ENCODE measurements around the gene WDR35. TPM values are rescaled to one million over a fixed set of nuclear protein-coding genes. Genes with fewer than 3 reads are reported as not detected.

The WDR35 gene
- total and polyA plus RNA-seq, 10 of the 15 experiments (the other 5 are each of a cell fraction or from before 2014, with no cell fraction given): 3.0 to 9.3 (median 6.3) TPM

DNA sequence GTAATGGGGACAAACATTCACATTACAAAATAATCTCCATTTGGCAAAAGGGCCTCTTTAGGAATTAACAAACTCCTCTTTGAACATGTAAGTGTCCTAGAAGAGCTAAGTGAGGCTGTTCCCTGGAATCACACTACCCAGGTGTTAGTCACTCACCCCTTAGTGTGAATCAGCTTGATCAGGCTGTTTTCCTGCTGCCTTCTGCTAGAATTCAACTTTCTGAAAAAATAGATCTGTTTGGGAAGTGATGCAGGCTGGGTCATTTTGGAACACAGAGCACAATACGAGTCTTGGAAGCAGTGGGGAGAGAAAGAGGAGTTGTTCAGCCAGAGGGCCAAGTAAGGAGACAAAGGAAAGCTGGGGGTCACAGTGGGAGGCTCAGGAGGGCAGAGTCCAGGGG is 128.1 kb downstream of the WDR35 start (continued):
- TF ChIP-seq, protein P1, sequence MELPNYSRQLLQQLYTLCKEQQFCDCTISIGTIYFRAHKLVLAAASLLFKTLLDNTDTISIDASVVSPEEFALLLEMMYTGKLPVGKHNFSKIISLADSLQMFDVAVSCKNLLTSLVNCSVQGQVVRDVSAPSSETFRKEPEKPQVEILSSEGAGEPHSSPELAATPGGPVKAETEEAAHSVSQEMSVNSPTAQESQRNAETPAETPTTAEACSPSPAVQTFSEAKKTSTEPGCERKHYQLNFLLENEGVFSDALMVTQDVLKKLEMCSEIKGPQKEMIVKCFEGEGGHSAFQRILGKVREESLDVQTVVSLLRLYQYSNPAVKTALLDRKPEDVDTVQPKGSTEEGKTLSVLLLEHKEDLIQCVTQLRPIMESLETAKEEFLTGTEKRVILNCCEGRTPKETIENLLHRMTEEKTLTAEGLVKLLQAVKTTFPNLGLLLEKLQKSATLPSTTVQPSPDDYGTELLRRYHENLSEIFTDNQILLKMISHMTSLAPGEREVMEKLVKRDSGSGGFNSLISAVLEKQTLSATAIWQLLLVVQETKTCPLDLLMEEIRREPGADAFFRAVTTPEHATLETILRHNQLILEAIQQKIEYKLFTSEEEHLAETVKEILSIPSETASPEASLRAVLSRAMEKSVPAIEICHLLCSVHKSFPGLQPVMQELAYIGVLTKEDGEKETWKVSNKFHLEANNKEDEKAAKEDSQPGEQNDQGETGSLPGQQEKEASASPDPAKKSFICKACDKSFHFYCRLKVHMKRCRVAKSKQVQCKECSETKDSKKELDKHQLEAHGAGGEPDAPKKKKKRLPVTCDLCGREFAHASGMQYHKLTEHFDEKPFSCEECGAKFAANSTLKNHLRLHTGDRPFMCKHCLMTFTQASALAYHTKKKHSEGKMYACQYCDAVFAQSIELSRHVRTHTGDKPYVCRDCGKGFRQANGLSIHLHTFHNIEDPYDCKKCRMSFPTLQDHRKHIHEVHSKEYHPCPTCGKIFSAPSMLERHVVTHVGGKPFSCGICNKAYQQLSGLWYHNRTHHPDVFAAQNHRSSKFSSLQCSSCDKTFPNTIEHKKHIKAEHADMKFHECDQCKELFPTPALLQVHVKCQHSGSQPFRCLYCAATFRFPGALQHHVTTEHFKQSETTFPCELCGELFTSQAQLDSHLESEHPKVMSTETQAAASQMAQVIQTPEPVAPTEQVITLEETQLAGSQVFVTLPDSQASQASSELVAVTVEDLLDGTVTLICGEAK (IDR thresholded peaks at IDR 0.05; ENCODE audit: borderline replicate concordance): no peak
- TF ChIP-seq, protein P2, sequence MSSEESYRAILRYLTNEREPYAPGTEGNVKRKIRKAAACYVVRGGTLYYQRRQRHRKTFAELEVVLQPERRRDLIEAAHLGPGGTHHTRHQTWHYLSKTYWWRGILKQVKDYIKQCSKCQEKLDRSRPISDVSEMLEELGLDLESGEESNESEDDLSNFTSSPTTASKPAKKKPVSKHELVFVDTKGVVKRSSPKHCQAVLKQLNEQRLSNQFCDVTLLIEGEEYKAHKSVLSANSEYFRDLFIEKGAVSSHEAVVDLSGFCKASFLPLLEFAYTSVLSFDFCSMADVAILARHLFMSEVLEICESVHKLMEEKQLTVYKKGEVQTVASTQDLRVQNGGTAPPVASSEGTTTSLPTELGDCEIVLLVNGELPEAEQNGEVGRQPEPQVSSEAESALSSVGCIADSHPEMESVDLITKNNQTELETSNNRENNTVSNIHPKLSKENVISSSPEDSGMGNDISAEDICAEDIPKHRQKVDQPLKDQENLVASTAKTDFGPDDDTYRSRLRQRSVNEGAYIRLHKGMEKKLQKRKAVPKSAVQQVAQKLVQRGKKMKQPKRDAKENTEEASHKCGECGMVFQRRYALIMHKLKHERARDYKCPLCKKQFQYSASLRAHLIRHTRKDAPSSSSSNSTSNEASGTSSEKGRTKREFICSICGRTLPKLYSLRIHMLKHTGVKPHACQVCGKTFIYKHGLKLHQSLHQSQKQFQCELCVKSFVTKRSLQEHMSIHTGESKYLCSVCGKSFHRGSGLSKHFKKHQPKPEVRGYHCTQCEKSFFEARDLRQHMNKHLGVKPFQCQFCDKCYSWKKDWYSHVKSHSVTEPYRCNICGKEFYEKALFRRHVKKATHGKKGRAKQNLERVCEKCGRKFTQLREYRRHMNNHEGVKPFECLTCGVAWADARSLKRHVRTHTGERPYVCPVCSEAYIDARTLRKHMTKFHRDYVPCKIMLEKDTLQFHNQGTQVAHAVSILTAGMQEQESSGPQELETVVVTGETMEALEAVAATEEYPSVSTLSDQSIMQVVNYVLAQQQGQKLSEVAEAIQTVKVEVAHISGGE (CRISPR knock-in tag; IDR thresholded peaks at IDR 0.05): no peak
- TF ChIP-seq SUPT20H (IDR thresholded peaks at IDR 0.05; ENCODE audit: borderline replicate concordance, control insufficient read depth, low read depth, low read length): no peak
- TF ChIP-seq ESRRA (IDR thresholded peaks at IDR 0.05; ENCODE audit: low read length): no peak
- no peak for TF ChIP-seq GATAD2B (conservative IDR thresholded peaks at IDR 0.05; ENCODE audit: low read depth)
- TF ChIP-seq POLR2A (IDR thresholded peaks at IDR 0.05; ENCODE audit: low read depth, low read length): no peak
- TF ChIP-seq, protein P3, sequence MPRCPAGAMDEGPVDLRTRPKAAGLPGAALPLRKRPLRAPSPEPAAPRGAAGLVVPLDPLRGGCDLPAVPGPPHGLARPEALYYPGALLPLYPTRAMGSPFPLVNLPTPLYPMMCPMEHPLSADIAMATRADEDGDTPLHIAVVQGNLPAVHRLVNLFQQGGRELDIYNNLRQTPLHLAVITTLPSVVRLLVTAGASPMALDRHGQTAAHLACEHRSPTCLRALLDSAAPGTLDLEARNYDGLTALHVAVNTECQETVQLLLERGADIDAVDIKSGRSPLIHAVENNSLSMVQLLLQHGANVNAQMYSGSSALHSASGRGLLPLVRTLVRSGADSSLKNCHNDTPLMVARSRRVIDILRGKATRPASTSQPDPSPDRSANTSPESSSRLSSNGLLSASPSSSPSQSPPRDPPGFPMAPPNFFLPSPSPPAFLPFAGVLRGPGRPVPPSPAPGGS (IDR thresholded peaks at IDR 0.05; ENCODE audit: borderline replicate concordance, insufficient read depth, low read depth, low read length, poor library complexity, severe bottlenecking): no peak
- no peak for TF ChIP-seq TCF12 (IDR thresholded peaks at IDR 0.05; ENCODE audit: low read depth, low read length)
- TF ChIP-seq YY1 (IDR thresholded peaks at IDR 0.05; ENCODE audit: low read depth, low read length): no peak

Other genes with a start within 250 kb of the WDR35 start
- 11.1 and 13.2 TPM in 2 replicates for gene TTC32, start 88.1 kb downstream of the WDR35 start, total RNA-seq (2014; rRNA removed)
- 17.2 and 17.7 TPM in 2 replicates for gene TTC32, start 88.1 kb downstream of the WDR35 start, total RNA-seq (2014; rRNA removed; fragmentation: Illumina TruSeq; extraction: Trizol)
- 14.3 and 14.6 TPM in 2 replicates for gene TTC32, start 88.1 kb downstream of the WDR35 start, total RNA-seq (2021)
- 25.2 and 32.8 TPM in 2 replicates for gene TTC32, start 88.1 kb downstream of the WDR35 start, polyA plus RNA-seq (2011; rRNA removed)
- gene TTC32, start 88.1 kb downstream of the WDR35 start, polyA plus RNA-seq (2014; fragmentation: Illumina TruSeq; extraction: Trizol): 13.3 and 17.1 TPM in 2 replicates
- 10 to 100 TPM; 21.6 to 25.3 TPM for gene TTC32, start 88.1 kb downstream of the WDR35 start, polyA plus RNA-seq (2014; fragmentation: Nextera tagmentation; extraction: Ambion mirVana)
- gene TTC32, start 88.1 kb downstream of the WDR35 start, polyA plus RNA-seq (2014; rRNA removed): 15.6 and 16.0 TPM in 2 replicates
- 10 to 100 TPM; 28.2 to 30.0 TPM for gene TTC32, start 88.1 kb downstream of the WDR35 start, polyA plus RNA-seq (2016; fragmentation: Nextera tagmentation; extraction: Ambion mirVana)
- gene MATN3, start 22.6 kb upstream of the WDR35 start, total RNA-seq (2014; rRNA removed): not detected in 2 replicates
- gene MATN3, start 22.6 kb upstream of the WDR35 start, total RNA-seq (2014; rRNA removed; fragmentation: Illumina TruSeq; extraction: Trizol): not detected in 2 replicates
- gene MATN3, start 22.6 kb upstream of the WDR35 start, total RNA-seq (2021): not detected in 2 replicates
- not detected in 2 replicates for gene MATN3, start 22.6 kb upstream of the WDR35 start, polyA plus RNA-seq (2011; rRNA removed)
- gene MATN3, start 22.6 kb upstream of the WDR35 start, polyA plus RNA-seq (2014; fragmentation: Illumina TruSeq; extraction: Trizol): not detected in 2 replicates
- gene MATN3, start 22.6 kb upstream of the WDR35 start, polyA plus RNA-seq (2014; fragmentation: Nextera tagmentation; extraction: Ambion mirVana): not detected
- not detected in 2 replicates for gene MATN3, start 22.6 kb upstream of the WDR35 start, polyA plus RNA-seq (2014; rRNA removed)
- gene MATN3, start 22.6 kb upstream of the WDR35 start, polyA plus RNA-seq (2016; fragmentation: Nextera tagmentation; extraction: Ambion mirVana): under 1 TPM in 1 of 2 experiments, not detected in 1; 0.09 TPM
- gene LAPTM4A, start 61.5 kb upstream of the WDR35 start, total RNA-seq (2014; rRNA removed): 17.8 and 21.2 TPM in 2 replicates
- 23.9 and 25.6 TPM in 2 replicates for gene LAPTM4A, start 61.5 kb upstream of the WDR35 start, total RNA-seq (2014; rRNA removed; fragmentation: Illumina TruSeq; extraction: Trizol)
- 26.9 and 27.2 TPM in 2 replicates for gene LAPTM4A, start 61.5 kb upstream of the WDR35 start, total RNA-seq (2021)
- 107 and 126 TPM in 2 replicates for gene LAPTM4A, start 61.5 kb upstream of the WDR35 start, polyA plus RNA-seq (2011; rRNA removed)
- 38.5 and 52.1 TPM in 2 replicates for gene LAPTM4A, start 61.5 kb upstream of the WDR35 start, polyA plus RNA-seq (2014; fragmentation: Illumina TruSeq; extraction: Trizol)
- 10 to 100 TPM; 77.2 to 87.8 TPM for gene LAPTM4A, start 61.5 kb upstream of the WDR35 start, polyA plus RNA-seq (2014; fragmentation: Nextera tagmentation; extraction: Ambion mirVana)
- 22.8 and 24.7 TPM in 2 replicates for gene LAPTM4A, start 61.5 kb upstream of the WDR35 start, polyA plus RNA-seq (2014; rRNA removed)
- gene LAPTM4A, start 61.5 kb upstream of the WDR35 start, polyA plus RNA-seq (2016; fragmentation: Nextera tagmentation; extraction: Ambion mirVana): 10 to 100 TPM; 53.1 to 62.2 TPM
- gene SDC1, start 235.0 kb upstream of the WDR35 start, total RNA-seq (2014; rRNA removed): 25.8 and 26.6 TPM in 2 replicates
- gene SDC1, start 235.0 kb upstream of the WDR35 start, total RNA-seq (2014; rRNA removed; fragmentation: Illumina TruSeq; extraction: Trizol): 9.6 and 12.4 TPM in 2 replicates
- gene SDC1, start 235.0 kb upstream of the WDR35 start, total RNA-seq (2021): 31.0 and 33.1 TPM in 2 replicates
- gene SDC1, start 235.0 kb upstream of the WDR35 start, polyA plus RNA-seq (2011; rRNA removed): 13.3 and 21.5 TPM in 2 replicates
- 4.4 and 7.0 TPM in 2 replicates for gene SDC1, start 235.0 kb upstream of the WDR35 start, polyA plus RNA-seq (2014; fragmentation: Illumina TruSeq; extraction: Trizol)
- gene SDC1, start 235.0 kb upstream of the WDR35 start, polyA plus RNA-seq (2014; fragmentation: Nextera tagmentation; extraction: Ambion mirVana): 1 to 10 TPM in 1 of 2 experiments, under 1 TPM in 1; 0.85 to 2.2 TPM
- 24.4 and 25.9 TPM in 2 replicates for gene SDC1, start 235.0 kb upstream of the WDR35 start, polyA plus RNA-seq (2014; rRNA removed)
- gene SDC1, start 235.0 kb upstream of the WDR35 start, polyA plus RNA-seq (2016; fragmentation: Nextera tagmentation; extraction: Ambion mirVana): 10 to 100 TPM; 33.8 to 36.8 TPM

Data from GM12878 (cell line).